Kidney glomerular epithelial cell (primary cell): ENCODE results near the gene PPP2R3C.
A peak's percentile ranks its signal among the peaks of the same experiment; 100 is the strongest.
"Not testable (repeated sequence)": the region's sequence is repeated elsewhere in the genome, so short reads cannot be mapped to it uniquely, and the experiment has no call there.

Experiments used
- DNase-seq: peaks from one replicate; lab custom pipeline; 2025; lab: John Stamatoyannopoulos, UW

Gene PPP2R3C

GRCh38 chr14:35052637-35053036 lies 69.2 kb downstream of the PPP2R3C start:
- no peak for DNase-seq

GRCh38 chr14:35051796-35052195 lies 70.0 kb downstream of the PPP2R3C start:
- peak; percentile 1 for DNase-seq

- no peak for DNase-seq
These were observed 71.1 kb downstream of the PPP2R3C start for GRCh38 chr14:35050652-35051051.

GRCh38 chr14:35047976-35048513 lies 73.7 kb downstream of the PPP2R3C start:
- no peak for DNase-seq

GRCh38 chr14:35046751-35047536 lies 74.8 kb downstream of the PPP2R3C start:
- peak; percentile 31 for DNase-seq

DNA sequence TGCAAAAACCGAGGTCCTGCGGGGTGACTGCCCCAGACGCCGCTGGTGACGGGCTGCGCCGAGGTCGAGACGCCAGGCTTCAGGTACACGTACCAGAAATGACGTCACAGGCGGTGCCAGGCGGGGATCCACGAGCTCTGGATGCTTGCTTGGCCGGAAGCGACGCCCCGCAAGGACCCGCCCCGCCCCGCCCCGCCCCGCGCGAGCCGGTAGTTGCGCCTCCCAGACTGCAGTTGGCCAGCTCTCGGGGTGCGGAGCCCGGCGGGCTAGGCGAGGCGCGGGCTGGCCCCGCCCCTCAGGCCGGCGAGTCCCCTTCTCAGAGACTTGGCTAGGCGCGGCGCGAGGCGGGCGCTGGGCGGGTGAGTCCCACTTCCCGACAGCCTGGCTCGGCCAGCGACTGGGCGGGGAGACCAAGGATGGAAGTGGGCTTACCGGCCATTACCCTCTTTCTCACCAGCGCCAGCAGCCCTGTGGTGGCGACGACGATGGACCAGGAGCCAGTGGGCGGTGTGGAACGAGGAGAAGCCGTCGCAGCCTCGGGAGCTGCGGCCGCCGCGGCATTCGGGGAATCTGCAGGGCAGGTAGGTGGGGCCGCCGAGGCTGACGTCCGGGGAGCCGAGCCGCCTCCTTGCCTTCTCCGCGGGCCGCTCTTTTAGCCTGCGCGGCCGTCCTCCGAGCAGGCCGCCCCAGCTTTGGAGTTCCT lies 75.6 kb downstream of the PPP2R3C start, which contains the start of gene FAM177A1:
TSS of gene FAM177A1 (plus strand) at position 225 of the 703 bp plus-strand sequence. CDS start at position 417, 192 bp downstream.
- DNase-seq: peak; percentile 86

GRCh38 chr14:35045798-35046047 lies 76.1 kb downstream of the PPP2R3C start:
- DNase-seq: peak; percentile 46

GRCh38 chr14:35044939-35045797 lies 76.6 kb downstream of the PPP2R3C start:
- no peak for DNase-seq

GRCh38 chr14:35043046-35043445 lies 78.7 kb downstream of the PPP2R3C start:
- no peak for DNase-seq

GRCh38 chr14:35042632-35043031 lies 79.2 kb downstream of the PPP2R3C start:
- DNase-seq: no peak

- DNase-seq: not testable (repeated sequence)
These were observed 83.5 kb downstream of the PPP2R3C start for GRCh38 chr14:35038312-35038711.
